ENCODE data around the gene COL12A1. TPM values are rescaled to one million over a fixed set of nuclear protein-coding genes. Genes with fewer than 3 reads are reported as not detected.

The COL12A1 gene
- total and polyA plus RNA-seq, 9 donors = 244 to 1,030 (median 553) TPM

DNA sequence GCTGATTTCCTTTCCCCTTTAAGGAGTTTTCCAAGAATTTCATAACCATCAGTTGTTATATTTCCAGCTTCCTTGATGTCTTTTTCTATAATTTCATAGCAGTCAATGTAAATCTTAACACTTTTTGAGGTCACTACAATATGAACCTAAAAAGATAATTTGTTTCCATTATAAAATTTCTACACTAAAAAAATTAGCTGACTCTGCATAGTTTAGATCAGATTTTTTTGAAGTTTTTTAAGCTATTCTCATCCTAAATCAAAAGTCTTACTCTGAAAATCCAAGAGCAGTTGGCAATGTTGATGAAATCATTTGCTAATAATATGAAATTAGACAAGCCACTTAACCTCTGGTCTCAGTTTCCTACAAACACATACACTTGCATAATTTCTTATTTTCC lies 96.8 kb downstream of the COL12A1 start:
- Histone ChIP-seq H3K9me3 (replicated peaks; ENCODE audit: control insufficient read depth, low read depth, low read length) (no peaks in the 10 kb centered on the region), H3K27ac (ENCODE audit: low read length) (no peak overlapping the region), H3K4me3 (ENCODE audit: low read length) (no peak overlapping the region), H3K4me1 (ENCODE audit: control insufficient read depth, insufficient read depth, low read length) (no peaks in the 10 kb centered on the region), H3K27me3 (ENCODE audit: control insufficient read depth, insufficient read depth, low read length) (no peaks in the 10 kb centered on the region), H3K36me3 (ENCODE audit: control insufficient read depth, insufficient read depth, low read length) (peaks cover 5% of the 10 kb centered on the region)
- DNase-seq = no peak

DNA sequence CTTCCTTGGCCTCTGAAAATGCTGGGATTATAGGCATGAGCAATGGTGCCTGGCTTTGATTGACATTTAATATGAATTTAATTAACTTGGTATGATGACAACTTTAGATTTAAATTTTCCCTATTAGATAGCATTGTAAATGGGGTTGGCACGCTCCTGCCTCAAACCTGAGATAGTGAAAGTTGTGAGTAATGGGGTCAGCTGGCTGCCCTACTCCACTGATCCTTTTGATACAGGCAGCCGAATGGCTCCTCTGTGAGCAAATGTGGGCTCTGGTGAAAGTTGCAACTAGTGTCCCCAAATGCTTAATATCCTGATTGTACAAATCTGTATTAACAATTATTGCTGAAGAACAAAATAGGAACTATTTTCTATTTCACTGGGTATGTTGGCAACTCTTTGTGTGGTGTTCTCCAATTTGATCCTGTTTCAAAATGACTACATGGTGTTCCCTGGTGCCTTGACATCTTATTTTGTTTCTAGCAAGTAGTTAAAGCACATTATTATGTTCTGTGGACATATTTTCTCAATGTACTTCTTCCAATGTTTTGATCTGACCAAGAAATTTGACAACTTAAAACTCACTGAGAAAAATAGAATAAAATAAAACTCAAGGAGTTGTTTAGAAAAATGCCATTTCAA lies 97.4 kb downstream of the COL12A1 start:
- no peaks in the 10 kb centered on the region for H3K27me3 ChIP-seq (ENCODE audit: control insufficient read depth, insufficient read depth, low read length)
- no peaks in the 10 kb centered on the region for H3K9me3 ChIP-seq (replicated peaks; ENCODE audit: control insufficient read depth, low read depth, low read length)
- no peaks in the 10 kb centered on the region for H3K4me1 ChIP-seq (ENCODE audit: control insufficient read depth, insufficient read depth, low read length)
- peaks cover 6% of the 10 kb centered on the region for H3K36me3 ChIP-seq (ENCODE audit: control insufficient read depth, insufficient read depth, low read length)
- WGBS (ENCODE audit: insufficient coverage) = no CpG with 5 or more reads among the region's 2 CpGs
- no peak for DNase-seq
- H3K4me3 ChIP-seq (ENCODE audit: low read length) = no peak overlapping the region
- no peak overlapping the region for H3K27ac ChIP-seq (ENCODE audit: low read length)

DNA sequence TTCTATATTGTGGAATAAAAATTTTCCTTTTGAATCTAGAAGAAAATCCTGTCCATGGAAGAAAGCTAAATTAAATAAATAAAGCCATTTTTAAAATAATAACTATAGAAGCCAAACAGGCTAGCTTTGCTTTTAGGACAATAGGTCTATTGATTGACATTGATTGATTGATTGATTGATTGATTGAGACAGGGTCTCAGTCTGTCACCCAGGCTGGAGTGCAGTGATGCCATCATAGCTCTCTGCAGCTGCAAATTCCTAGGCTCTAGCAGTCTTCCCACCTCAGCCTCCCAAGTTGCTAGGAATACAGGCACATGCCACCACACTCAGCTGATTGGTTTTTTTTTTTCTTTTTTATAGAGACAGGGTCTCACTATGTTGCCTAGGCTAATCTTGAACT lies 97.9 kb downstream of the COL12A1 start:
- H3K4me3 ChIP-seq (ENCODE audit: low read length) = no peak overlapping the region
- H3K27ac ChIP-seq (ENCODE audit: low read length) = no peak overlapping the region
- no peak for DNase-seq
- no peaks in the 10 kb centered on the region for H3K9me3 ChIP-seq (replicated peaks; ENCODE audit: control insufficient read depth, low read depth, low read length)
- no peaks in the 10 kb centered on the region for H3K4me1 ChIP-seq (ENCODE audit: control insufficient read depth, insufficient read depth, low read length)
- H3K36me3 ChIP-seq (ENCODE audit: control insufficient read depth, insufficient read depth, low read length) = peaks cover 12% of the 10 kb centered on the region
- H3K27me3 ChIP-seq (ENCODE audit: control insufficient read depth, insufficient read depth, low read length) = no peaks in the 10 kb centered on the region

DNA sequence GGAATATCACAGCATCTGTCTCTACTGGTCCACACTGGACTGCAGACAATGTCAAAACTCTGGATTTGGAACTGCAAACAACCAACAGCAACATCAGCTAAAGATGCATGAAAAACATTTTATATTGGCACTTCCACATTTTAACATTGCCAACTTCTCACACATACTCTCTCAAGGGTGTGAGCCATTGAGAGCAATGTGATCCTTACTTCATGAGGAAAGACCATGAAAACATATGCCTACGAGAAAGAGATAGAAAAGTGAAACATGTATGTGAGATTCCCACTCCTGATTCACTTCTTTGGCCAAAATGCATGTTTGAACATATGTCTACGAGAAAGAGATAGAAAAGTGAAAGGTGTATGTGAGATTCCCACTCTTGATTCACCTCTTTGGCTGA lies 99.4 kb downstream of the COL12A1 start:
- H3K27me3 ChIP-seq (ENCODE audit: control insufficient read depth, insufficient read depth, low read length) = no peaks in the 10 kb centered on the region
- H3K4me1 ChIP-seq (ENCODE audit: control insufficient read depth, insufficient read depth, low read length) = no peaks in the 10 kb centered on the region
- H3K36me3 ChIP-seq (ENCODE audit: control insufficient read depth, insufficient read depth, low read length) = peaks cover 16% of the 10 kb centered on the region
- no peaks in the 10 kb centered on the region for H3K9me3 ChIP-seq (replicated peaks; ENCODE audit: control insufficient read depth, low read depth, low read length)
- no peak overlapping the region for H3K27ac ChIP-seq (ENCODE audit: low read length)
- no CpG with 5 or more reads among the region's 2 CpGs for WGBS (ENCODE audit: insufficient coverage)
- DNase-seq = no peak
- no peak overlapping the region for H3K4me3 ChIP-seq (ENCODE audit: low read length)

DNA sequence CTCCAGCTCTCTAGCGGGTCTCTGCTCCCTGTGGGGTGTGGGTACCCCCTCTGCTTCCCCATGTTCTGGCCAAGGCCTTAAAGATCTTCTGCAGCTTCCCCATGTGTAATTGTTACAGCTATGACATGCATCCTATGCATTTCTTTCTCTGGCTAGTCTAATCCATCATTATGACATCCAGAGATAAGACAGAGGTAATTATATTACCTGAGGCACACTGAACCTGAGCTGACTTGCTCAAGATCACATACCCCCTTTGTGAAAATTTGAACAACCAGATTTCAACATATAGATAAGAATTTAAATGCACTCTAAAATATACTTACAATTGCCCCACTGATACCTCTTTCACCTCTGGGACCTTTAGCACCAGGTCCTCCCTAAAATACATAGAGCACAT lies 102.4 kb downstream of the COL12A1 start:
- H3K9me3 ChIP-seq (replicated peaks; ENCODE audit: control insufficient read depth, low read depth, low read length) = no peaks in the 10 kb centered on the region
- H3K4me1 ChIP-seq (ENCODE audit: control insufficient read depth, insufficient read depth, low read length) = peaks cover 7% of the 10 kb centered on the region
- DNase-seq = no peak
- no peaks in the 10 kb centered on the region for H3K27me3 ChIP-seq (ENCODE audit: control insufficient read depth, insufficient read depth, low read length)
- peaks cover 25% of the 10 kb centered on the region for H3K36me3 ChIP-seq (ENCODE audit: control insufficient read depth, insufficient read depth, low read length)
- H3K27ac ChIP-seq (ENCODE audit: low read length) = no peak overlapping the region
- WGBS (ENCODE audit: insufficient coverage) = no CpG with 5 or more reads among the region's 1 CpG
- H3K4me3 ChIP-seq (ENCODE audit: low read length) = no peak overlapping the region

DNA sequence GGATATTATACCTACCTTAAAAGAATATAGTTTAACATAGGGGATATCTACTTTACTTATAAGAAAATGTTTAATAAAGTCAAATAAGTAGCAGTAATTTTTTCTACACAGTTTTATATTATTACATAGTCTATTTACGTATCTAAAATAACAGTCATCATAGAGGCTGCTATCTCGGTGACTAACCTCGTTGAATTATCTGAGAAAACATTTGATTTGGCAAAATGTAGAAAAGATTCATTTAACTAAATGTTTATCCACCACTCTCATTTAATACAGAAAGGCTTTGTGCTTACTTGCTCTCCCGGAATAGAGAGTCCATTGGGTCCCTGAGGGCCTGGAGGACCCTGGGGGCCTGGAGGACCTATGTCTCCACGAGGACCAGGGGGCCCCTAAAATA lies 103.6 kb downstream of the COL12A1 start:
- H3K27me3 ChIP-seq (ENCODE audit: control insufficient read depth, insufficient read depth, low read length) = no peaks in the 10 kb centered on the region
- peaks cover 23% of the 10 kb centered on the region for H3K36me3 ChIP-seq (ENCODE audit: control insufficient read depth, insufficient read depth, low read length)
- 57% methylated on average over 1 of the region's 5 CpGs for WGBS (ENCODE audit: insufficient coverage)

DNA sequence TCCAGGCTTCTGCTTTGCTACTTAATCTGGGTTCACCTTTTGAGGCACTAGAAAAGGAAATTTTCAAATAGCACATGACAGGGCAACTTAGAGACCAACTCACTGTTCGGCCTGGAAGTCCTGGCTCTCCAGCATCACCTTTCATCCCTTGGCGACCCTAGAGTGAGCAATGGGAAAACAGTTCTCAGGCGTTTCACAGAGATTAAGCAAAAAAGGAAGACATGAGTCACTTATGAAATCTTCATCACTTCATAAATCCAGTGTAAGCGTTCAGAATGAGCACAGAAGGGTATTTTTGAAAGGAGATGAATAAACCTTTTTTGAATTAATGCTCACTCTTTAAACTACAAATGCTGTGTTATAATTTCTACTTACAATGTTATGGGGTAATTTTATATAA lies 104.0 kb downstream of the COL12A1 start:
- WGBS (ENCODE audit: insufficient coverage) = no CpG with 5 or more reads among the region's 4 CpGs
- H3K36me3 ChIP-seq (ENCODE audit: control insufficient read depth, insufficient read depth, low read length) = peaks cover 23% of the 10 kb centered on the region
- no peaks in the 10 kb centered on the region for H3K9me3 ChIP-seq (replicated peaks; ENCODE audit: control insufficient read depth, low read depth, low read length)
- peaks cover 10% of the 10 kb centered on the region for H3K4me1 ChIP-seq (ENCODE audit: control insufficient read depth, insufficient read depth, low read length)
- no peak overlapping the region for H3K4me3 ChIP-seq (ENCODE audit: low read length)
- DNase-seq = no peak
- H3K27me3 ChIP-seq (ENCODE audit: control insufficient read depth, insufficient read depth, low read length) = no peaks in the 10 kb centered on the region
- no peak overlapping the region for H3K27ac ChIP-seq (ENCODE audit: low read length)

More for the DNA sequence above, 103.6 kb downstream of the COL12A1 start:
- Histone ChIP-seq H3K4me3 (ENCODE audit: low read length) (no peak overlapping the region), H3K9me3 (replicated peaks; ENCODE audit: control insufficient read depth, low read depth, low read length) (no peaks in the 10 kb centered on the region), H3K27ac (ENCODE audit: low read length) (no peak overlapping the region), H3K4me1 (ENCODE audit: control insufficient read depth, insufficient read depth, low read length) (peaks cover 10% of the 10 kb centered on the region)
- DNase-seq = no peak

DNA sequence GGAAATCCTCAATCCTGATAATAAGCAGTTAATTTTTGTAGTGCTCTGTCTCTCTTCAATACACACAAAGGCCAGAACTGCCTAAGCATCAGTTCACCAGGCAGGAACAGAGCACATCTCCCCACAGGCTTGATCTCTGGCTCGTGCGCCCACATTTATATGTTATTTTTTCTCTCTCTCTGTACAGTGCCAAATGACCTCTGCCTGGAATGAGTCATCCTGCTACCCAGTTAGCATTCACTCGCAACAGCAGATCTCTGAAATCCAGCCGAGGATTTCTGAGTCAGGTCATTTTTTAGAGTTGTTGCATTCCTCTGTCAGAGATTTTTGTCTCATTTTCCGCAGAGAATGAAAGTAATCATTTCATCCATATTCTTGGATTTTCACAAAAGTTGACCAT lies 107.1 kb downstream of the COL12A1 start:
- Histone ChIP-seq H3K27ac (ENCODE audit: low read length) (peak overlapping the region; percentile 67), H3K4me1 (ENCODE audit: control insufficient read depth, insufficient read depth, low read length) (peaks cover 10% of the 10 kb centered on the region), H3K36me3 (ENCODE audit: control insufficient read depth, insufficient read depth, low read length) (peaks cover 20% of the 10 kb centered on the region), H3K9me3 (replicated peaks; ENCODE audit: control insufficient read depth, low read depth, low read length) (no peaks in the 10 kb centered on the region), H3K4me3 (ENCODE audit: low read length) (no peak overlapping the region), H3K27me3 (ENCODE audit: control insufficient read depth, insufficient read depth, low read length) (no peaks in the 10 kb centered on the region)
- 6% methylated on average over 2 of the region's 5 CpGs for WGBS (ENCODE audit: insufficient coverage)
- DNase-seq = peak; percentile 96

DNA sequence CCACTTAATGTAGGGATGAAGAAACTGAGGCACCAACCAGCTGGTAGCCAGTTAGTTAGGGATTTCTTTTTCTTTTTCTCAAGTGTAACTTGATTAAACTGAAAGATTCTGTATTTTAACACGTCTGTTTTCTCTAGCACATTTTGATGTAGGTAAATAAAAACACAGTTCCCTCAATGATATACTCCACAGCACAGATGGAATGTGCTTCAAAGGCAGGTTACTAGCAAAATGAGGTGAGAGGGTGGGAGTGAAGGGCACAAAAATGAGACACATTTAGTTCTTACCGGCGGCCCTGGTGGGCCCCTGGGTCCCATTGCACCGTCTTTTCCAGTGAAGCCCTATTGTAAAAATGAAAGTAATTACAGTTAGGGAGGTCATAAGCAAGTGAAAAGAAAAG lies 108.9 kb downstream of the COL12A1 start:
- peaks cover 16% of the 10 kb centered on the region for H3K36me3 ChIP-seq (ENCODE audit: control insufficient read depth, insufficient read depth, low read length)
- H3K4me1 ChIP-seq (ENCODE audit: control insufficient read depth, insufficient read depth, low read length) = peaks cover 10% of the 10 kb centered on the region
- H3K4me3 ChIP-seq (ENCODE audit: low read length) = no peak overlapping the region
- no peak for DNase-seq
- peak overlapping the region; percentile 31 for H3K27ac ChIP-seq (ENCODE audit: low read length)
- no peaks in the 10 kb centered on the region for H3K9me3 ChIP-seq (replicated peaks; ENCODE audit: control insufficient read depth, low read depth, low read length)
- WGBS (ENCODE audit: insufficient coverage) = 44% methylated on average over 1 of the region's 4 CpGs
- no peaks in the 10 kb centered on the region for H3K27me3 ChIP-seq (ENCODE audit: control insufficient read depth, insufficient read depth, low read length)

DNA sequence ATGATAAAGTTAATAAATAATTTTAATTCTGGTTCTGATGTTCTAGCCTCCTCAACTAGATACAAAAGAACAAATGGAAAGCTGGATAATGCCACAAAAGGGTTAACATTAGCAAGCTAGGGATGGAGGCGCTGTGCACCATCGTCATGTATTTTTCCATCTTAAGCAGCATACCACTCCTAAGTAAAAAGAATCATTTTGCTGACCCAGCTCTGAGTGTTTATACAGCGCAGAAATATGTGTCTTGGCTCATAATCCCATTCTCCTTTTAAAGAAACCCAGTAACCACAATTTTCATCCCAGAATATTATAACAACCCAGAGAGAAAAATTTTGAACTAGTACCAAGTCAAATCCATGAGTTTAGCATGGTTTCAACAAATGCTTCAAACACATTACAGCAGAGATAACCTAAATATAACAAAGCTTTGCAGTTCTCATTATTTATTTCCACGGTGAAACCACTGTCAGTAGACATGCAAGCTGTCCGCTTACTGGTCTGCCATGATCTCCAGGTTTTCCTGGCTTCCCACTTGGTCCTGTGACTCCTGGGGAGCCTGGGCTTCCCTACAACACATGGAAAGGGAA lies 111.1 kb downstream of the COL12A1 start:
- peaks cover 13% of the 10 kb centered on the region for H3K36me3 ChIP-seq (ENCODE audit: control insufficient read depth, insufficient read depth, low read length)
- H3K27ac ChIP-seq (ENCODE audit: low read length) = peak overlapping the region; percentile 86
- peaks cover 11% of the 10 kb centered on the region for H3K4me1 ChIP-seq (ENCODE audit: control insufficient read depth, insufficient read depth, low read length)
- peak; percentile 95 for DNase-seq
- WGBS (ENCODE audit: insufficient coverage) = 8% methylated on average over 1 of the region's 5 CpGs
- H3K27me3 ChIP-seq (ENCODE audit: control insufficient read depth, insufficient read depth, low read length) = no peaks in the 10 kb centered on the region
- no peaks in the 10 kb centered on the region for H3K9me3 ChIP-seq (replicated peaks; ENCODE audit: control insufficient read depth, low read depth, low read length)
- H3K4me3 ChIP-seq (ENCODE audit: low read length) = no peak overlapping the region
